GM20431 (cell line): Measurements from ENCODE around the gene C19orf38.
"Not testable (repeated sequence)": the region's sequence is repeated elsewhere in the genome, so short reads cannot be mapped to it uniquely, and the experiment has no call there.

ENCODE experiments used
- in situ Hi-C: fragments of 300-500 bp; cut with MseI, MboI; formaldehyde crosslinking; loops from one replicate; pipeline ENCODE4 v1.15.0; 2020; ENCODE audit warnings: low sequenced_read_pairs; ENCODE audit not compliant: unreplicated experiment

Gene C19orf38

DNA sequence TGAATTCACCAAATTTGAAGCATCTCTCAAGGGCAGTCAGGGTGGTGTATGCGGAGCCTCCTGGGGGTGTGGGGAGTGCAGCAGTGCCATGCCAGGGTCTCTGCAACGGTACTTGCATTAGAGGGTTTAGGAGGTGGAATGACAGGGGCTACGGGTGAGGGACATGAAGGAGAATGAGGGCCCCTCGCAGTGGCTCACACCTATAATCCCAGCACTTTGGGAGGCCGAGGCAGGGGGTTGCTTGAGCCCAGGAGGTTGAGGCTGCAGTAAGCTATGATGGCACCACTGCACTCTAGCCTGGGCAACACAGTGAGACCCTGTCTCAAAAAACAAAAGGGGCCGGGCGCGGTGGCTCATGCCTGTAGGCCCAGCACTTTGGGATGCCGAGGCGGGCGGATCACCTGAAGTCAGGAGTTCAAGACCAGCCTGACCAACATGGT is 21.7 kb downstream of the C19orf38 start:
- in situ Hi-C loops: loop anchor here (25.0 kb wide), 1 partner anchor 158 kb away; the partner anchor contains the start of genes DNM2 and QTRT1

DNA sequence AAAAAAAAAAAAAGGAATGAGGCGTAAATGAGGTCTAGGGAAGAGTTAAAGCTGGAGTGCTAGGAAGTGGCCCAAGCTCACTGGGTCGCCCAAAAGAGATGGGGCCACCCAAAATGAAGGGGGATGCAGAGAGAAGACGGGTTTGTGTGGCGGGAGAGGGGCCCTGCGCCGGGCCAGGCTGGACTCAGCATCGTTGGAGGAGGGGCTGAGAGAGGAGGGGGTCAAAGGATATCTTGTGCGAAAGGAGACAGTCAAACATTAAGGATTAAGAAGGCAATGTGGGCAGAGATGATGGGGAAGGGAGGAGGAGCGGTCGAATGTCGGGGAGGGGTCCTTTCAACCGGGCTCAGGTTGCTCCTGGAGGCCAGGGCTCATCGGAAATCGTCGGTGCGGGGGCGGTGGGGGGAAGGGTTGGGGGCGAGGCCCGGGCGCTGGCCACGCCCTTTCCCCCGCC is 22.3 kb downstream of the C19orf38 start:
- in situ Hi-C loops: loop anchor here (25.0 kb wide), 1 partner anchor 158 kb away; the partner anchor contains the start of genes DNM2 and QTRT1

DNA sequence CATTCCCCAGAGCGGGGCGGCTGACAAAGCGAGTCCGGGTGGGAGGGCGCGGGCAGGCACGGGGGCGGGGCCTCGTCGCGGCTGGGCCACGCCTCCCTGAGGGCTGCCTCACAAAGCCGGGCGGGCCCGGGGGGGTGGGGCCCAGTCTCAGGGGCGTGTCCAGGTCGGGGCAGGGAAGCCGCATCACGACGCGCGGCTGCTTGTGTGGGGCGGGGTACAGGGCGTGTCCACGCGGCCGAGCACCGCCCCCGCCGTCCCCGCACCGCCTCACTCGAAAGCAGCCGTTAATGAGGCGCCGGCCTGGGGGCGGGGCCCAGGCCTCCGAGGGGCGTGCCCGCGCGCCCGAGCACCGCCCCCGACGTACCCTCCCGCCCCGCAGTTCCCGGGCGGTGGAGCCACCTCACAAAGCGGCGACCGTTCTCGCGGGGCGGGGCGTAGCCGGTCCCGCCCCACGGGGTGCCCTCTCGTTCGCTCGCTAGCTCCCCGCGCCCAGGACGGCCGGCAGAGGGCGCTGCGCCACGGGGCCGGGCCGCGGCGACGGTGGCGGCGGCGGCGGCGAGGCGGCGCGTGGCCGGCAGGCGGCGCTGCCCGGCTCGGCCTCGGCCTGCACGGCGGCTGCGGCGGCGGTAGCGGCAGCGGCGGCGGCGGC is 22.9 kb downstream of the C19orf38 start, which contains the start of gene CARM1:
Gene CARM1, plus strand, starts transcription at position 599 of the 649 bp plus-strand sequence. CDS start 150 bp downstream, outside the sequence.
- in situ Hi-C loops: loop anchor here (25.0 kb wide), 1 partner anchor 159 kb away; the partner anchor contains the start of genes DNM2 and QTRT1

DNA sequence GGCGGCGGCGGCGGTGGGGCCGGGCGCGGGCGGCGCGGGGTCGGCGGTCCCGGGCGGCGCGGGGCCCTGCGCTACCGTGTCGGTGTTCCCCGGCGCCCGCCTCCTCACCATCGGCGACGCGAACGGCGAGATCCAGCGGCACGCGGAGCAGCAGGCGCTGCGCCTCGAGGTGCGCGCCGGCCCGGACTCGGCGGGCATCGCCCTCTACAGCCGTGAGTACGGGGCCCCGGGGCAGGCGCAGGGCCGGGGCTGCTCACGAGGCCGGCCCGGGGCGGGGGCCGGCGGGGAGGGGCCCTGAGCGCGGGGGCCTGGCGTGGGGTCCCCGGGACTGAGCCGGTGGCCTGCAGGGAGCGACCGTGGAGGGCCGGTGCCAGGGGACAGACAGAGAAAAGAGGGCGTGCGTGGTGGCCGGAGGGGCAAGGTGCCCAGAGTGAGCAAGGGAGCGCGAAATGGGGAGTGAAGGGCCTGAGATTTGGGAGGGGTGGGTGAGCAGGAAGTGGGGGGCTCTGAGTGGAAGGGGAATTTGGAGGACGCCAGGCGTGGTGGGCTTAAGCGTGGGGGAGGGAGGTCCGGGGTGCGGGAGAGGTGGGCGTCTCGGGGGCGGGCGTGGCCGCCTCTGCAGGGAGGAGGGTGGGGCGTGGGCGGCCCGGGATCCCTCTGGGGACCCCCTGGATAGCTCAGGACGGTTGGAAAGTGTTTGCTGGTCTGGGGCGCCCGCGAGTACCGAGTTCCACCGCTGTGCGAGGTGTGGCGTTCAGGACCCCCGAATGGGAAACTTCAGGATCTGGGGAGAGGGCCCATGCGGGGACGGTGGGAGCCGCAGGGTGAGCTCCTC is 23.7 kb downstream of the C19orf38 start:
- in situ Hi-C loops: loop anchor here (25.0 kb wide), 1 partner anchor 160 kb away; the partner anchor contains the start of genes DNM2 and QTRT1

DNA sequence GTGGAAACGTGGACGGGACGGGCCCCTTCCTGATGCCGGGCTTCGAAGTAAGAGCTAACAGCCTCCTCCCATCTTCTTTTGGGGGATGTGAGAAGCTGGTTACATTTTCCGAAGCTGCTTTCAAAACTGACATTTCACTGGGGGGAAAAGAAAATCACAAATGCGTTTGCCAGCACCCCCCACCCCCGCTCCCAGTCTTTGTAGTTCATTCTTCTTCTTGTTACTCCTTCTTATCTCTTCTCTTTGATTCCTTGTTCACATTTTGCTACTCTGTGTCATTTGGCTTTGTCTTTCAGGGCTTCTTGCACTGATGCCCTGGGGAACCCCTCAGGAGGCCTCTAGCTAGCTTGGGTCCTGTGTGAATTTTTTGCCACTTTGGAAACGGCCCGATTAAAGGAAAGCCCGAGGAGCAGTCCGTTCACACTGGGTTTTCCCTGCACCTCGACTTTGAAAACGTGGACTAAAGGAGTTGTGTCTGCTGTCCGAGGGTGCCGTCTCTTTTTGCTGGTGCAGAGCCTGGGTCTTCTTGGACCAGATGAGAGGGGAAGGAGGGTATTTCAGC is 24.4 kb downstream of the C19orf38 start:
- in situ Hi-C loops: loop anchor here (25.0 kb wide), 1 partner anchor 160 kb away; the partner anchor contains the start of genes DNM2 and QTRT1

DNA sequence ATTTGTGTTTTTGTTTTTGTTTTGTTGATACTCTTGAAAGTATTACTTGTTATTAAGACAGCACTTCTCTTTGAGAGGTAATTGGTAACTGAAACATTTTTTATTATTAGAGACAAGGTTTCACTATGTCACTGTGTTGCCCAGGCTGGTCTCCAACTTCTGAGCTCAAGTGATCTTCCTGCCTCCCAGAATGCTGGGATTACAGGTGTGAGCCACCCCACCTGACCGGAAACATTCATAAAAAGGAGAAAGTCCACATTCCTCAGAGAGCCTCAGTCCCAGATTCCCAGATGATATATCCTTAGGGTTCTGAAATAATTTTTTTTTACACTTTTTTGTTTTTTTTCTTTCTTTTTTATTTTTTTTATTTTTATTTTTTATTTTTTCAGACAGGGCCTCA is 25.8 kb downstream of the C19orf38 start:
- in situ Hi-C loops: loop anchor here (25.0 kb wide), 1 partner anchor 162 kb away; the partner anchor contains the start of genes DNM2 and QTRT1

DNA sequence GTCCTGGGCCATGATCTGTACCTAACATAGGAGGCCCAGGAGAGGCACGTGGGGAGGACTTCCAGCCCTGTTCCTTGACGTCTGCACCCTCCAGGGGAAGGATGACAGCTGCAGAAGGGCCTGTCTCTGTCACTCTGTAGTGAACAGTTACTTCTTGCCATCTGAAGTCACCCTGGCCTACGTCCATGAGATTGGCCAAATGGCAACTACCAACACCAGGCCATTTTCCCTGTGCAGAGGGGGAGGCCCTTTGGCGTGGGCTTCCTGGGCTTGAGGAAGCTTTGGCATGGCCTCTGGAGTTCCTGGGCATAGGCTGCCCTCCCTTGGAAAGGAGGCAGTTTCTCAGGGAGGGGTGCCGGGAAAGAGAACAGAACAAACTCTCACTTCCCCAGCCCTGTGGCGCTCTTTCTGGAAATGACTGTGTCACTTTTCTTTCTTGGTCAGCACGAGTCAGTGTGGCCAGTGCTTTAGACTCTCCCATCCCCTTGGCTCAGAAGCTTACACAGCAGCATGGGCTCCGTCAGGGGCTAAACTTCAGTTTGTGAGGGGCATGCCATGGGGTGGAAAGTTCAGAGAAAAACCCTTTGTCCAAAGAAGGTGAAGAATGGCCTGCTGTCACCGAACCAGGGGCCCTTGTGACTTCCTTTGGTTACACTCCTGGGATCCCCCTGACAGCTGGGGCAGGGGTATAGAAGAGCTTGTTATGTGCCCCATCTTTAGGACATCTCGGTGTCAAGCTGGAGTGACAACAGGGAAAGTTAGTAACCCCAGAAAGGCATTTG is 28.4 kb downstream of the C19orf38 start:
- in situ Hi-C loops: no loop called here

GRCh38 chr19:10877608-10878007 is 29.4 kb downstream of the C19orf38 start:
- in situ Hi-C loops: not testable (repeated sequence)

DNA sequence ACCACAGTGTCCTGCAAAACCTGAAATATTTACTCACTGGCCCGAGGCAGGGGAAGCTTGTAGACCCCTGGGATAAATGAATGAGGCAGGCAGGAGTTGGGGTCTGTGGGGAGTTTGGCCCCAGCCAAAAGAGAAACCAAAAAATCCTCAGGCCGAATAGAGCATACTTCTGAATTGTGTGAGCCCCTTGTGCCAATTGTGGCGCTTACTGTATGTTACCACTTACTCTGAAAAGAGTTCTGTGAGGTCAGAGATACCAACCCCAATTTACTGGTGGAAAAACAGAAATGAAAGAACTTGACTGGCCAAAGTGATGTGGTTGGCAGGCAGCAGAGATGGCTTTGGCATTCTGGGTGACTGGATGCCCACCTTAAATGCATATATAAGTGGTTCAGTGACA is 30.0 kb downstream of the C19orf38 start:
- in situ Hi-C loops: no loop called here

DNA sequence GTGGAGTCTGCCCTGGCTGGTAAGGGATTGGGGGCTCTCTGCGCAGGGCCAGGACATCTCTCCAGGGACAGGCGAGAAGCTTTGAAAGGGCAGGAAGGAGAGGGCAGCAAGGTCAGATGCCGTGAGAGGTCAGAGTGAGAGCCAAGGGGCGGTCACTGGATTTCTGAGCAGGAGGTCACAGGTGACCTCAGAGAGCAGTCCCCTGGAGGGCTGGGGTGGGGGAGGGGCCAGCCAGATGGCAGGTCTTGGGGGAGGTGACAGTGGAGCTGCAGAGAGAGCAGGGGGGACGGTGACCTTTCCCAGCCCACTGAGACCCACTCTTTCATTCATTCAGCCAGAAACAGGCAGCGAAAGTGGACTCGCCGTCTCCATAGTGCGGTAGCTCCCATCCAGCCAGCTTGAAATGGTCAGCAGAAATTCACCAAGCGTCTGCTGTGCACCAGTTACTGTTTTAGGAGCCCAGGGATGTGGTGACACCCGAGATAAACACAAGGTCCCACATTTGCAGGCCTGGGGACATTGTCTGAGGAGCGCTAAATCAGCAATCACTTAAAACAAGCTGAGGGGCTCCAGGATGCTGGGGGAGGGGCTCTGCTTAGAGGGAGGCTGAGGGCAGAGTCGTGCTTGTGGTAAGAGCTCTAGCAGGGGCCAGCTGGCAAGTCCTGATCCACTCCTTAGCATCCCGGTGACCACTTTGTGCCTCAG is 33.3 kb downstream of the C19orf38 start:
- in situ Hi-C loops: no loop called here

DNA sequence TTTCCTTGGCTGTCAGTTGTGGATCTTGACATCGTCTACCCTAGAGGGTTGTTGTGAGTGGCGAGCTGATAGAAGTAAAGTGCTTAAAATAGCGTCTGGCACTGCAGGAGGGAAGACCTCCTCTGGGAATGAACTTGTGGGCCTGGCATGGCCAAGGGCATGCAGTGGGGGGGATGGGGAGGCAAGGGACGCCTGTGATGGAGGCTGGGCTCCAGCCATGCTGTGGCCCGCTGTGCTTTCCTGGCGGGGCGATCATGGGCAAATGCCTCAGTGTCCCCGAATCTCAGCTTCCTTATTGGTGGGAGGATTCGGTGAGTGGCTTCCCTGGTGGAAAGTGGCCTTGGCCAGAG is 33.9 kb downstream of the C19orf38 start:
- in situ Hi-C loops: no loop called here

GRCh38 chr19:10884274-10884673 is 36.1 kb downstream of the C19orf38 start:
- in situ Hi-C loops: no loop called here

GRCh38 chr19:10885201-10886169 is 37.3 kb downstream of the C19orf38 start:
- in situ Hi-C loops: no loop called here

GRCh38 chr19:10887616-10888367 is 39.6 kb downstream of the C19orf38 start:
- in situ Hi-C loops: no loop called here

DNA sequence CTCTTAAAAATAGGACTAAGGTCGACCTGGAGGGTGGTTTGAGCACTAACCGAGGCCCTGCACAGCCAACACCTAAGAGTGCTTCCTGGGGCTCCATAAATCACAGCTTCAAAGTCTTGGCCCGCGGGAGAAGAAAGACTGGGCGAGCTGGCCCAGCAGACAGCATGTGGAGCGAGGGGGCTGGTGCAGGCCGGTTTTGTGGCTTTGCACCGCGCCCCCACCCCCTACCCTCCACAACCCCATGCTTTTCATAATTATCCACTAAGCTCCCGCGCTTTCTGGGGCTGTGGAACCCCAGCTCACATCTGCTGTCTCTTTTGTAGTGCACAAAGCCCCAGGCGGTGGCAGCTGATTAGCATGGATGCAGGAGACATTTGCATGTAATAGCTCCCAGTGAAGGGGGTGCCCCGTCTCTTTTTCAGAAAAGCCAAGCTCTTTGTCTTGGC is 40.2 kb downstream of the C19orf38 start:
- in situ Hi-C loops: no loop called here

GRCh38 chr19:10889880-10890279 is 41.7 kb downstream of the C19orf38 start:
- in situ Hi-C loops: no loop called here

GRCh38 chr19:10891405-10892086 is 43.3 kb downstream of the C19orf38 start:
- in situ Hi-C loops: no loop called here
